ENCODE results near the gene ORC3.

The ORC3 gene

GRCh38 chr6:87669051-87669450, 79.1 kb downstream of the ORC3 start:
- FAIRE-seq, result no peak
- DNase-seq (ENCODE audit: insufficient read length, low spot score), result no peak
- TF ChIP-seq CTCF (IDR thresholded peaks at IDR 0.05; ENCODE audit: insufficient read depth, missing control alignments), result no peak

- TF ChIP-seq CTCF (IDR thresholded peaks at IDR 0.05; ENCODE audit: insufficient read depth, missing control alignments), result no peak
- no peak for DNase-seq (ENCODE audit: insufficient read length, low spot score)
- no peak for FAIRE-seq
Observed at GRCh38 chr6:87670707-87671106, 80.8 kb downstream of the ORC3 start.

- no peak for FAIRE-seq
- TF ChIP-seq CTCF (IDR thresholded peaks at IDR 0.05; ENCODE audit: insufficient read depth, missing control alignments), result no peak
- no peak for DNase-seq (ENCODE audit: insufficient read length, low spot score)
Observed at GRCh38 chr6:87671555-87672029, 81.7 kb downstream of the ORC3 start.

- DNase-seq (ENCODE audit: insufficient read length, low spot score) (no peak), FAIRE-seq (no peak)
- TF ChIP-seq CTCF (IDR thresholded peaks at IDR 0.05; ENCODE audit: insufficient read depth, missing control alignments), result no peak
Observed at GRCh38 chr6:87672641-87673040, 82.7 kb downstream of the ORC3 start.

- TF ChIP-seq CTCF (IDR thresholded peaks at IDR 0.05; ENCODE audit: insufficient read depth, missing control alignments), result no peak
- DNase-seq (ENCODE audit: insufficient read length, low spot score), result no peak
- FAIRE-seq, result no peak
Observed at GRCh38 chr6:87673237-87673636, 83.3 kb downstream of the ORC3 start.

GRCh38 chr6:87674290-87674689, 84.4 kb downstream of the ORC3 start:
- no peak for TF ChIP-seq CTCF (IDR thresholded peaks at IDR 0.05; ENCODE audit: insufficient read depth, missing control alignments)
- DNase-seq (ENCODE audit: insufficient read length, low spot score) (no peak), FAIRE-seq (no peak)

GRCh38 chr6:87675004-87675681, 85.2 kb downstream of the ORC3 start:
- no peak for DNase-seq (ENCODE audit: insufficient read length, low spot score)
- no peak for FAIRE-seq
- no peak for TF ChIP-seq CTCF (IDR thresholded peaks at IDR 0.05; ENCODE audit: insufficient read depth, missing control alignments)

Data from D721Med (cell line).